Measurements from ENCODE around the gene KCNK5.

Gene KCNK5

GRCh38 chr6:39209360-39209811 lies 19.9 kb downstream of the KCNK5 start:
- Histone ChIP-seq H3K27me3 (replicated peaks; ENCODE audit: control insufficient read depth, insufficient read depth, low read length, poor library complexity, severe bottlenecking) (no peaks in the 10 kb centered on the region), H3K4me3 (ENCODE audit: insufficient read depth, low read depth, low read length, poor library complexity, severe bottlenecking) (no peak overlapping the region), H3K4me1 (ENCODE audit: control insufficient read depth, insufficient read depth, low read length, poor library complexity, severe bottlenecking) (no peaks in the 10 kb centered on the region), H3K27ac (ENCODE audit: insufficient read depth, low read length, poor library complexity, severe bottlenecking) (no peak overlapping the region), H3K9me3 (ENCODE audit: control insufficient read depth, low read length) (no peaks in the 10 kb centered on the region), H3K36me3 (ENCODE audit: control insufficient read depth, insufficient read depth, low read length) (no peaks in the 10 kb centered on the region)
- DNase-seq: no peak

DNA sequence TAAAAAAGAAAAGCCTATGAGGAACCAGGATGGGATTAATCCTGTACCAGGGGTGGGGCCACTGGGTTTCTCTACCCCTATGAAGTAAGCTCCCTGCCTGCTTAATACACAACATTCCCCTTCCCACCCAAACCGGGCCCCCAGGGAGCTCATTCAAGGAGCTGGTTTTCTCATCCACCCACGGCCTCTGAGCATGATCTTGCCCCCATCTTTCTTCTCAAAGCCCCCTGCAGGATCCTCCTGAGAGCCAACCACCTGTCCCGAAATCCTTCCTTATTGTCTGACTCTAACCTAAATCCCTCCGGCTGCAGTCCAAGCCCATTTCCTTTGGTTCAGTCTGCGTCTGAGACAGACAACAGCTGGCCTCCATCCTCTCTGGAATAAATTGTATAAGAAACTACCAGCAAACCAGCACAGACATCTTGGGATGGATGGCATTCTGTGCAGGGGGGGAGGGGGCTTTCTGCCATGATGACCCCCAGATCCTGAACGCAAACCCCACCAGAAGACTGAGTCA lies 21.0 kb downstream of the KCNK5 start:
- Histone ChIP-seq H3K27ac (ENCODE audit: insufficient read depth, low read length, poor library complexity, severe bottlenecking) (no peak overlapping the region), H3K36me3 (ENCODE audit: control insufficient read depth, insufficient read depth, low read length) (no peaks in the 10 kb centered on the region), H3K4me1 (ENCODE audit: control insufficient read depth, insufficient read depth, low read length, poor library complexity, severe bottlenecking) (no peaks in the 10 kb centered on the region), H3K9me3 (ENCODE audit: control insufficient read depth, low read length) (no peaks in the 10 kb centered on the region), H3K4me3 (ENCODE audit: insufficient read depth, low read depth, low read length, poor library complexity, severe bottlenecking) (no peak overlapping the region), H3K27me3 (replicated peaks; ENCODE audit: control insufficient read depth, insufficient read depth, low read length, poor library complexity, severe bottlenecking) (no peaks in the 10 kb centered on the region)
- DNase-seq: no peak

DNA sequence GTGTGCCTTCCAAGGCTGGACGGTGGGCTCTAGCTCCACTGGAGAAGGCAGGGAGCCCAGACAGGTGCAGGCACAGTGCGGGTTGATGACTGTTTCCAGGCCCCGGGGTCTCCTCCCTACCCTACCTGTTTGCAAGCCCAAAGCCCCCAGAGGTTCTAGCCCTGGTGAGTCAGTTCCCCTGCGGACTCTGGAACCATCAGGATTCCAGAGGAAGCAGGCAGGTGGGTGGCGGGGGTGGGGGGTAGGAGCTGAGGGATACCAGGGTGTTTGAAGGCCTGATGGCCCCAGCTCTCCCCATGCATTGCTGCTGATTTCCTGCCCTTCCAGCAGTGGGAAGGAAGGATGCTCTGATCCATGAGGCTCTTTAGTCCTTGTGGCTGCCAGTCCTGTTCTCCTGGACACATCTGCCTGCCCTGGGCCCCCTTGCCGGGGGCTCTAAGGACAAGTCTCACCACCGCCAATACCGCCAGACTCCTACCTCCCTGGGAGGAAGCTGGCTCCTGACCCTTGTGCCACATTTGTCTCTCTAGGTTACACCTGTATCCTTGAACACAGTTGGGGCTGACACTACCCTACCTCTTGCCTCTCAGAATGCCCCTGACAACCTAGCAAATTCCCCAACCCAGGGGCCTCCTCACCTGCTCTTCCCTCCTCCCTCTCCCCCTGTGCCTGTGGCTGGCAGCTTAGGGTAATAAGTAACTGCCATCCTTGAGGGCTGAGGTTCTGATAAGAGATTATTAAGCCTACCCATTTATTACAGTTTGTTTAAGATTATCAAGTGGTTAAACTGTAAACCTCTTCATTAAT lies 21.7 kb downstream of the KCNK5 start:
- Histone ChIP-seq H3K36me3 (ENCODE audit: control insufficient read depth, insufficient read depth, low read length) (no peaks in the 10 kb centered on the region), H3K27ac (ENCODE audit: insufficient read depth, low read length, poor library complexity, severe bottlenecking) (no peak overlapping the region), H3K27me3 (replicated peaks; ENCODE audit: control insufficient read depth, insufficient read depth, low read length, poor library complexity, severe bottlenecking) (no peaks in the 10 kb centered on the region), H3K4me3 (ENCODE audit: insufficient read depth, low read depth, low read length, poor library complexity, severe bottlenecking) (no peak overlapping the region), H3K4me1 (ENCODE audit: control insufficient read depth, insufficient read depth, low read length, poor library complexity, severe bottlenecking) (no peaks in the 10 kb centered on the region), H3K9me3 (ENCODE audit: control insufficient read depth, low read length) (no peaks in the 10 kb centered on the region)
- no peak for DNase-seq

GRCh38 chr6:39206250-39206721 lies 23.0 kb downstream of the KCNK5 start:
- H3K27me3 ChIP-seq (replicated peaks; ENCODE audit: control insufficient read depth, insufficient read depth, low read length, poor library complexity, severe bottlenecking): no peaks in the 10 kb centered on the region
- no peaks in the 10 kb centered on the region for H3K9me3 ChIP-seq (ENCODE audit: control insufficient read depth, low read length)
- H3K27ac ChIP-seq (ENCODE audit: insufficient read depth, low read length, poor library complexity, severe bottlenecking): no peak overlapping the region
- no peak for DNase-seq
- H3K36me3 ChIP-seq (ENCODE audit: control insufficient read depth, insufficient read depth, low read length): no peaks in the 10 kb centered on the region
- H3K4me3 ChIP-seq (ENCODE audit: insufficient read depth, low read depth, low read length, poor library complexity, severe bottlenecking): no peak overlapping the region
- no peaks in the 10 kb centered on the region for H3K4me1 ChIP-seq (ENCODE audit: control insufficient read depth, insufficient read depth, low read length, poor library complexity, severe bottlenecking)

GRCh38 chr6:39204646-39205244 lies 24.5 kb downstream of the KCNK5 start:
- Histone ChIP-seq H3K4me1 (ENCODE audit: control insufficient read depth, insufficient read depth, low read length, poor library complexity, severe bottlenecking) (no peaks in the 10 kb centered on the region), H3K4me3 (ENCODE audit: insufficient read depth, low read depth, low read length, poor library complexity, severe bottlenecking) (no peak overlapping the region), H3K27ac (ENCODE audit: insufficient read depth, low read length, poor library complexity, severe bottlenecking) (no peak overlapping the region), H3K36me3 (ENCODE audit: control insufficient read depth, insufficient read depth, low read length) (no peaks in the 10 kb centered on the region), H3K27me3 (replicated peaks; ENCODE audit: control insufficient read depth, insufficient read depth, low read length, poor library complexity, severe bottlenecking) (no peaks in the 10 kb centered on the region), H3K9me3 (ENCODE audit: control insufficient read depth, low read length) (no peaks in the 10 kb centered on the region)
- no peak for DNase-seq

DNA sequence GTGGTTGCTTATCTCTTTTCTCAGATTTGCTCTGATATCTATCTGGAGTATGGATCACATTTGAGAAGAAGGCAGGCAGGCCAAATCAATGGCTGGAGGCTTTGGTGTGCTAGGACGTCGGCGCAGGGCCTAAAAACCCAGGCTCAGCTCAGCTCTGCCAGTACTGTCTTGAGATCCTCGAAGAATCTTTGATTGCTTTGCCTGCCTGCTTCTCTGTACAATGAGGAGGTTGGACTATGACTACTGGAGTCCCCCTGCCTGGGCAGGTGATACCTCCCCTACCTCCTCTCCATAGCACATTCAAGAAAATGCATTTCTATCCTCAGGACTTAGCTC lies 25.1 kb downstream of the KCNK5 start:
- no peak overlapping the region for H3K4me3 ChIP-seq (ENCODE audit: insufficient read depth, low read depth, low read length, poor library complexity, severe bottlenecking)
- no peaks in the 10 kb centered on the region for H3K27me3 ChIP-seq (replicated peaks; ENCODE audit: control insufficient read depth, insufficient read depth, low read length, poor library complexity, severe bottlenecking)
- no peaks in the 10 kb centered on the region for H3K36me3 ChIP-seq (ENCODE audit: control insufficient read depth, insufficient read depth, low read length)
- DNase-seq: no peak
- no peaks in the 10 kb centered on the region for H3K9me3 ChIP-seq (ENCODE audit: control insufficient read depth, low read length)
- no peak overlapping the region for H3K27ac ChIP-seq (ENCODE audit: insufficient read depth, low read length, poor library complexity, severe bottlenecking)
- H3K4me1 ChIP-seq (ENCODE audit: control insufficient read depth, insufficient read depth, low read length, poor library complexity, severe bottlenecking): no peaks in the 10 kb centered on the region

DNA sequence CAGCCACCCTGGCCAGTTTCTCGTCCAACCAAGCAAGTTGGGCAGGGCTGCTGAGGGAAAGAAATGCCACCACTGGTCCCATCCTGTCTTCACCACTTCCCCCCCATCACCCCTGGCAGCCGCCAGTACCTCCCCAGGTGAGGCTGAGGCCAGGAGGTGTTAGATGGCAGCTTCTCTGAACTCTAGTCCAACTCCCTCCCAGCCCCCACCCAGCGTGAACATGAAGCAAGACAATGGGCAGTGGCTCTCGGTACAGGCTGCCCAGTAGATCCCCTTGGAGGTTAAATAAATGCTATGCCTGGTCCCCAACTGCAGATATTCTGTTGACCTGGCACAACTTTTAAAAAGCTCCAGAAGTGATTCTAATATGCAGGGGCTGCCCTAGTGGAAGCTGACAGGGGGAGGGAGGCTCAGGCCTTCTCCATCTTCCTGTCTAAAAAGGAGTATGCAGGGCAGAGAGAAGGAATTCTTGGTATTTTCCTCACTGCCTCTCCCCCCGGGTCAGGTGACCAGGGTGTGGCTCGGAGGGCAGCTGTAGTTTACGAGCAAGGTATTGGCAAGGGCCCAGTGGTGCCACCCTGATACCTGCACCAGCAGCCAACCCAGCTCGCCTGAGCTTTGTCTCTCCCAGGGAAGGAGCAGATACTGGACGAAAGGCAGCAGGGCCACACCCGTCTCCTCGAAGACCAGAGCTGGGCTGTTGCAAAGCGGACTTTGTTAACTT lies 25.7 kb downstream of the KCNK5 start:
- H3K4me3 ChIP-seq (ENCODE audit: insufficient read depth, low read depth, low read length, poor library complexity, severe bottlenecking): no peak overlapping the region
- no peaks in the 10 kb centered on the region for H3K9me3 ChIP-seq (ENCODE audit: control insufficient read depth, low read length)
- no peak for DNase-seq
- H3K27me3 ChIP-seq (replicated peaks; ENCODE audit: control insufficient read depth, insufficient read depth, low read length, poor library complexity, severe bottlenecking): no peaks in the 10 kb centered on the region
- H3K4me1 ChIP-seq (ENCODE audit: control insufficient read depth, insufficient read depth, low read length, poor library complexity, severe bottlenecking): no peaks in the 10 kb centered on the region
- H3K27ac ChIP-seq (ENCODE audit: insufficient read depth, low read length, poor library complexity, severe bottlenecking): no peak overlapping the region
- no peaks in the 10 kb centered on the region for H3K36me3 ChIP-seq (ENCODE audit: control insufficient read depth, insufficient read depth, low read length)

- no peaks in the 10 kb centered on the region for H3K9me3 ChIP-seq (ENCODE audit: control insufficient read depth, low read length)
- no peaks in the 10 kb centered on the region for H3K36me3 ChIP-seq (ENCODE audit: control insufficient read depth, insufficient read depth, low read length)
- no peak overlapping the region for H3K4me3 ChIP-seq (ENCODE audit: insufficient read depth, low read depth, low read length, poor library complexity, severe bottlenecking)
- no peaks in the 10 kb centered on the region for H3K4me1 ChIP-seq (ENCODE audit: control insufficient read depth, insufficient read depth, low read length, poor library complexity, severe bottlenecking)
- H3K27me3 ChIP-seq (replicated peaks; ENCODE audit: control insufficient read depth, insufficient read depth, low read length, poor library complexity, severe bottlenecking): no peaks in the 10 kb centered on the region
- no peak overlapping the region for H3K27ac ChIP-seq (ENCODE audit: insufficient read depth, low read length, poor library complexity, severe bottlenecking)
- no peak for DNase-seq
These were observed 27.1 kb downstream of the KCNK5 start for GRCh38 chr6:39202166-39202565.

GRCh38 chr6:39200498-39201020 lies 28.7 kb downstream of the KCNK5 start:
- H3K36me3 ChIP-seq (ENCODE audit: control insufficient read depth, insufficient read depth, low read length): no peaks in the 10 kb centered on the region
- H3K4me1 ChIP-seq (ENCODE audit: control insufficient read depth, insufficient read depth, low read length, poor library complexity, severe bottlenecking): no peaks in the 10 kb centered on the region
- no peaks in the 10 kb centered on the region for H3K27me3 ChIP-seq (replicated peaks; ENCODE audit: control insufficient read depth, insufficient read depth, low read length, poor library complexity, severe bottlenecking)
- H3K4me3 ChIP-seq (ENCODE audit: insufficient read depth, low read depth, low read length, poor library complexity, severe bottlenecking): no peak overlapping the region
- H3K9me3 ChIP-seq (ENCODE audit: control insufficient read depth, low read length): no peaks in the 10 kb centered on the region
- DNase-seq: no peak
- H3K27ac ChIP-seq (ENCODE audit: insufficient read depth, low read length, poor library complexity, severe bottlenecking): no peak overlapping the region
